T-helper 1 cell treated with Interleukin-12 subunit alpha and Interleukin-12 subunit beta and Interleukin-4 antibody, amounts not matched to agents 30 μg/mL and 1 μg/mL, for 36 hours (primary cell): ENCODE measurements around the gene ANK3.

Experiments
- H3K27ac Mint-ChIP-seq: one replicate; pipeline ENCODE4 v1.8.0; 2021; ENCODE audit warnings: mild to moderate bottlenecking, mixed read lengths
- H3K27me3 Mint-ChIP-seq: one replicate; pipeline ENCODE4 v1.8.0; 2021; ENCODE audit warnings: low read depth, mixed read lengths
- H3K36me3 Mint-ChIP-seq: one replicate; pipeline ENCODE4 v1.8.0; 2021; ENCODE audit warnings: low read depth, mixed read lengths
- H3K4me1 Mint-ChIP-seq: one replicate; pipeline ENCODE4 v1.8.0; 2021; ENCODE audit warnings: low read depth, mixed read lengths
- H3K4me3 Mint-ChIP-seq: one replicate; pipeline ENCODE4 v1.8.0; 2021; ENCODE audit warnings: mild to moderate bottlenecking, moderate library complexity, mixed read lengths
- H3K9me3 Mint-ChIP-seq: one replicate; pipeline ENCODE4 v1.8.0; 2021; ENCODE audit warnings: mixed read lengths

The ANK3 gene

GRCh38 chr10:59991661-59992060 is 398.0 kb downstream of the ANK3 start:
- Mint-ChIP-seq H3K4me3 (peak overlapping the region; percentile 69), H3K27ac (no peak overlapping the region), H3K27me3 (peaks cover 40% of the 10 kb centered on the region), H3K4me1 (peaks cover 4% of the 10 kb centered on the region), H3K36me3 (peaks cover 1% of the 10 kb centered on the region), H3K9me3 (peaks cover 12% of the 10 kb centered on the region)

DNA sequence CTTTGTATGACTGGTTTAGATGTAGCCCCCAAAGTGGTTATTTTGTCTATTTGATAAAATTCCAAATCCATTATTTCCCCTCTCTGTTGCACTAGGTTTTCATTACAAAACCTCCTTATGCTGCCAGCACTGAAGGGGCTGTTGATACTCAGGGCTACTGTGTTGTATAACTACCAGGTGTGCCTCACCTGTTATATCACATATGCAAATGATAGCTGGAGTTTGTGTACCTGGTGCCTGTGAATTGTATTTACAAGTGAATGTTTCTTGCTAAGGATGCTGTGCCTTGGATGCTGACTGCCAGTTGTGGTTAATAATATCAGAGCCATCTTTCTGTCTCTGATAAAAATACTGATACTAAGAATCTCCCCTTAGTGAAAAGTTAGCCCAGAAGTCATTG is 398.6 kb downstream of the ANK3 start:
- no peak overlapping the region for H3K27ac Mint-ChIP-seq
- H3K27me3 Mint-ChIP-seq, result peaks cover 45% of the 10 kb centered on the region
- H3K9me3 Mint-ChIP-seq, result peaks cover 12% of the 10 kb centered on the region
- H3K36me3 Mint-ChIP-seq, result peaks cover 1% of the 10 kb centered on the region
- H3K4me3 Mint-ChIP-seq, result no peak overlapping the region
- H3K4me1 Mint-ChIP-seq, result peaks cover 4% of the 10 kb centered on the region

- Mint-ChIP-seq H3K27ac (no peak overlapping the region), H3K27me3 (peaks cover 30% of the 10 kb centered on the region), H3K4me3 (no peak overlapping the region), H3K36me3 (peaks cover 1% of the 10 kb centered on the region), H3K4me1 (no peaks in the 10 kb centered on the region), H3K9me3 (peaks cover 12% of the 10 kb centered on the region)
Measured at GRCh38 chr10:59985639-59986038, 404.0 kb downstream of the ANK3 start.

DNA sequence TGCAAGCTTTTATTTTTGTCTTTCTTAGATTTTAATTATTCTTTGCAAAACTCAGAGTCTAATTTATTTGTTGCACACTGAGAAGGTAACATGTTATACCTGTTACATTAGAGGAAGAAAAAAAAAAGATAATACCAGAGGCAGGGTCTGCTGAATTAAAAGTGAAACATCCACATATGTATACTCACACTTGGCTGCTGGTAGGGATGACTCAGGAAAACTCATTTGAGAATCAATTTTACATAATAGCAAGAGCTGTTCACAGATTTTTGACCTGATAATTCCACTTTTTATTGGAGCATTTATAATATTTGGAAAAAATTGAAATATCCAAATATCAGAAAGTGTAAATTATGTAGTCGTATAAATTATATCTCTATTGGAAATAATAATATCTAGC is 405.3 kb downstream of the ANK3 start:
- Mint-ChIP-seq H3K27me3 (peaks cover 25% of the 10 kb centered on the region), H3K4me3 (no peak overlapping the region), H3K4me1 (no peaks in the 10 kb centered on the region), H3K27ac (no peak overlapping the region), H3K9me3 (peaks cover 8% of the 10 kb centered on the region), H3K36me3 (peaks cover 1% of the 10 kb centered on the region)

GRCh38 chr10:59980356-59980755 is 409.3 kb downstream of the ANK3 start:
- Mint-ChIP-seq H3K36me3 (peaks cover 2% of the 10 kb centered on the region), H3K27me3 (no peaks in the 10 kb centered on the region), H3K9me3 (peaks cover 19% of the 10 kb centered on the region), H3K27ac (no peak overlapping the region), H3K4me3 (no peak overlapping the region), H3K4me1 (no peaks in the 10 kb centered on the region)

DNA sequence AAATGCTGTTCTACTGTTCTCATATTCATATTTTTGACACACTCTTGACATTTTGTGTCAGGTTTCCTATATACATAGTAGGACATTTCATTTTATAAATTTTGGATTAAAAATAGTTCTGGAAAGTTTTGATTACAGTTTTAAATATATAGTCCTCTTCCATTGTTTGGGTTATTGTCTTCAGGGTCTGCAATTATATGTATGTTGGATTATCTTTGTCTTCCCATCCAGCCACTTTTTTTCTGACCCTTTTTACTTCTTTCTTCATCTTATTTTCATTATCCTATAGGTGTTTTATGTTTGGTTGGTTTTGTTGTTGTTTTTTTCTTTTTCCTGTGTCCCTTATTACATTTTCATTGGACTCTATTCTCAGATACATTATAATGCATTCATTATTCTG is 412.2 kb downstream of the ANK3 start:
- Mint-ChIP-seq H3K4me3 (no peak overlapping the region), H3K27me3 (no peaks in the 10 kb centered on the region), H3K4me1 (no peaks in the 10 kb centered on the region), H3K36me3 (peaks cover 2% of the 10 kb centered on the region), H3K27ac (no peak overlapping the region), H3K9me3 (peaks cover 19% of the 10 kb centered on the region)

DNA sequence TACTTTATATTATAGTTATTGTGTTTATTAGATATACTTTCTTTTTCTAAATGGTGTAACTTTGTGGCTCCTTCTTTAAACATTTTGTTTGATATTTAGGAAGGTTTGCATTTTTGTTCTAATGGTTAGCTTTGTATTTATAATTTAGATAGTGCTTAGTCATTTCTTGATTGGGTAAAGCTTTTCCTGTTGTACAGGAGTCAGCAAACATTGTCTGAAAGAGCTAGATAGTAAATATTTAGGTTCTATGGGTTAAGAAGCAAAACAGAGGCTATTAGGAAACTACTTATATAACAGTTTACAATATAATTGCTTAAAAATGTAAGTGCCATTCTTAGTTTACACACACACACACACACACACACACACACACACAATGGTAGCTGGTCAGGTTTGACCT is 412.8 kb downstream of the ANK3 start:
- Mint-ChIP-seq H3K4me3 (no peak overlapping the region), H3K4me1 (no peaks in the 10 kb centered on the region), H3K36me3 (peaks cover 2% of the 10 kb centered on the region), H3K9me3 (peaks cover 19% of the 10 kb centered on the region), H3K27me3 (no peaks in the 10 kb centered on the region), H3K27ac (no peak overlapping the region)
